Measurements from ENCODE around the gene CHD5.

The CHD5 gene

GRCh38 chr1:6052543-6053205, 127.4 kb downstream of the CHD5 start:
- peak; percentile 96 for DNase-seq

All from NCI-H510A treated with DMSO at 0.1 percent for 48 hours (cell line).